Measurements from ENCODE around the gene IZUMO2. TPM values are rescaled to one million over a fixed set of nuclear protein-coding genes. Genes with fewer than 3 reads are reported as not detected.
"Not testable (repeated sequence)": the region's sequence is repeated elsewhere in the genome, so short reads cannot be mapped to it uniquely, and the experiment has no call there.

Gene IZUMO2
- total RNA-seq, 1 donor from 2014 or later, result not detected

GRCh38 chr19:50135856-50136602, 27.1 kb downstream of the IZUMO2 start:
- DNase-seq (ENCODE audit: low read depth), result not testable (repeated sequence)

GRCh38 chr19:50134777-50135719, 28.0 kb downstream of the IZUMO2 start:
- not testable (repeated sequence) for DNase-seq (ENCODE audit: low read depth)

- DNase-seq (ENCODE audit: low read depth), result not testable (repeated sequence)
Measured at GRCh38 chr19:50133518-50134492, 29.3 kb downstream of the IZUMO2 start.

GRCh38 chr19:50104012-50104411, 59.1 kb downstream of the IZUMO2 start:
- DNase-seq (ENCODE audit: low read depth), result not testable (repeated sequence)

- not testable (repeated sequence) for DNase-seq (ENCODE audit: low read depth)
Measured at GRCh38 chr19:50103405-50103804, 59.7 kb downstream of the IZUMO2 start.

Other genes starting within 250 kb of the IZUMO2 start
- gene ATF5, start 234.1 kb downstream of the IZUMO2 start, total RNA-seq, result 6.3 and 8.7 TPM in 2 replicates
- 28.1 and 46.0 TPM in 2 replicates for gene NUP62, start 233.8 kb downstream of the IZUMO2 start, total RNA-seq
- gene SIGLEC11, start 202.1 kb downstream of the IZUMO2 start, total RNA-seq, result not detected in 2 replicates
- 19.8 and 32.9 TPM in 2 replicates for gene VRK3, start 137.9 kb downstream of the IZUMO2 start, total RNA-seq
- 9.0 and 16.1 TPM in 2 replicates for gene ZNF473, start 137.3 kb downstream of the IZUMO2 start, total RNA-seq
- 0.85 and 36.5 TPM in 2 replicates for gene MYH14, start 40.3 kb upstream of the IZUMO2 start, total RNA-seq
- 0.17 and 6.5 TPM in 2 replicates for gene KCNC3, start 166.1 kb upstream of the IZUMO2 start, total RNA-seq
- 15.2 TPM in 1 of 2 replicates, not detected in the other for gene NAPSA, start 202.4 kb upstream of the IZUMO2 start, total RNA-seq
- gene NR1H2, start 213.2 kb upstream of the IZUMO2 start, total RNA-seq, result 67.0 and 72.5 TPM in 2 replicates
- gene POLD1, start 221.1 kb upstream of the IZUMO2 start, total RNA-seq, result 23.9 and 34.7 TPM in 2 replicates